ENCODE measurements around the gene TTC22.

TTC22 gene

GRCh38 chr1:54818461-54819194 is 17.5 kb upstream of the TTC22 start:
- TF ChIP-seq GATA3 (IDR thresholded peaks at IDR 0.05; ENCODE audit: low read depth, low read length) = no peak
- no peak for TF ChIP-seq GATA2 (IDR thresholded peaks at IDR 0.05; ENCODE audit: low read depth, low read length)

GRCh38 chr1:54816951-54817350 is 15.8 kb upstream of the TTC22 start:
- TF ChIP-seq GATA3 (IDR thresholded peaks at IDR 0.05; ENCODE audit: low read depth, low read length) (no peak), GATA2 (IDR thresholded peaks at IDR 0.05; ENCODE audit: low read depth, low read length) (no peak)

DNA sequence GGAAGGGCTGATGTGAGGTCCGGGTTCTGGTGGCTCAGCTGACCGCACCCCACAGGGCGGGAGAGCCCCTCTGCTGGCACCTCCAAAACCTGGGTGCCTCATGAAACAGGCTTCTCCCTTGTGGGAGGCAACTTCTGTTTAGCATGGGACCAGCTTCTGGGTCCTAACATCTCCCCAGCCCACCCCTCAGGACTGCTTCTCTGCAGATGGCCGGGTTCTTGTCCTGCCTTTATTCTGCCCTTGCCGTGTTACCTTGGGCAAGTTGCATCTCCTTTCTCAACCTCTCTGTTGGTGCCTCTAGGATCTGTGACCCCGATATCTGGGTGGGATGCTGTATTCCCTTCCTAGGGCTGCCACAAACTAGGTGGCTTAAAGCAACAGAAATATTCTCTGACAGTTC is 15.0 kb upstream of the TTC22 start:
- TF ChIP-seq GATA2 (IDR thresholded peaks at IDR 0.05; ENCODE audit: low read depth, low read length) (no peak), GATA3 (IDR thresholded peaks at IDR 0.05; ENCODE audit: low read depth, low read length) (no peak)

- TF ChIP-seq GATA3 (IDR thresholded peaks at IDR 0.05; ENCODE audit: low read depth, low read length) (no peak), GATA2 (IDR thresholded peaks at IDR 0.05; ENCODE audit: low read depth, low read length) (no peak)
Measured at GRCh38 chr1:54815086-54815876, 14.2 kb upstream of the TTC22 start.

- TF ChIP-seq GATA3 (IDR thresholded peaks at IDR 0.05; ENCODE audit: low read depth, low read length) (no peak), GATA2 (IDR thresholded peaks at IDR 0.05; ENCODE audit: low read depth, low read length) (no peak)
Measured at GRCh38 chr1:54814571-54814970, 13.4 kb upstream of the TTC22 start.

- TF ChIP-seq GATA2 (IDR thresholded peaks at IDR 0.05; ENCODE audit: low read depth, low read length) = no peak
Measured at GRCh38 chr1:54814126-54814498, 13.0 kb upstream of the TTC22 start.

DNA sequence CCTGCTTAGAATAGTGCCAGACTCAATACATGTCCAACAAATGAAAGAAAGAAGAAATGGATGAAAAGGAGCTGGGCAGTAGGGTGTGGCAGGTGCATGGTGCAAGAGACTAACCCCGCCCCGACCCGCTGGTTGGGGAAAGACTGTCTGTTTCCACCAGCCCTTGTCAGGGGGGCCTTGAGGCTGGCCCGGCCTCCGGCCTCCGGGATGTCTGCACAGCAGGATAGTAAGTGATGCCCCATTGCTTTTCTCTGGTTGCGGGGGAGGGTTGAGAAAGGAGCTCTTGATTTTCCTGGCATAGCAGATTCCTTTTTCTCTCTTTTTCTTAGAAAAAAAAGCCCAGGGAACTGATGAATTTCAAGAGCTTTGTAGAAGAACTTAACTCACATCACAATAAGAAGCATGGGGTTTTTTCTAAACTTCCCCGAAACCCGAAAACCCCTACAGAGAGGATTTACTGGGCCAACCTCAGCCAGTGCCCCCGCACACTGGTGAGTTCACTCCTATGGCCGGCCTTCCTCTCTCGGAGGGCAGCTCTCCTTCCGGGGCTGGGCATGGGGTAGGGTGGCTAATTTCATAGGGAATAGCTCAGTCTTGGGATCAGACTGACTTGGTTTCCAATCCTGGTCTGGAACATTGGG is 12.5 kb upstream of the TTC22 start:
- TF ChIP-seq GATA3 (IDR thresholded peaks at IDR 0.05; ENCODE audit: low read depth, low read length) (no peak), GATA2 (IDR thresholded peaks at IDR 0.05; ENCODE audit: low read depth, low read length) (no peak)

- TF ChIP-seq GATA2 (IDR thresholded peaks at IDR 0.05; ENCODE audit: low read depth, low read length) (no peak), GATA3 (IDR thresholded peaks at IDR 0.05; ENCODE audit: low read depth, low read length) (no peak)
Measured at GRCh38 chr1:54812801-54813484, 11.8 kb upstream of the TTC22 start.

- TF ChIP-seq GATA3 (IDR thresholded peaks at IDR 0.05; ENCODE audit: low read depth, low read length) = no peak
Measured at GRCh38 chr1:54811739-54812655, 10.9 kb upstream of the TTC22 start.

GRCh38 chr1:54811066-54811465 is 9.9 kb upstream of the TTC22 start:
- TF ChIP-seq GATA3 (IDR thresholded peaks at IDR 0.05; ENCODE audit: low read depth, low read length) (no peak), GATA2 (IDR thresholded peaks at IDR 0.05; ENCODE audit: low read depth, low read length) (no peak)

- TF ChIP-seq GATA3 (IDR thresholded peaks at IDR 0.05; ENCODE audit: low read depth, low read length) (no peak), GATA2 (IDR thresholded peaks at IDR 0.05; ENCODE audit: low read depth, low read length) (no peak)
Measured at GRCh38 chr1:54810153-54810942, 9.2 kb upstream of the TTC22 start.

GRCh38 chr1:54809496-54810074 is 8.5 kb upstream of the TTC22 start:
- TF ChIP-seq GATA2 (IDR thresholded peaks at IDR 0.05; ENCODE audit: low read depth, low read length) = no peak
- TF ChIP-seq GATA3 (IDR thresholded peaks at IDR 0.05; ENCODE audit: low read depth, low read length) = no peak
